A673 (cell line): Measurements from ENCODE around the gene MAN1C1. TPM values are rescaled to one million over a fixed set of nuclear protein-coding genes. Genes with fewer than 3 reads are reported as not detected.

Experiments used
- Bru-seq: library from RNA; stranded (reverse); fragments of 400-500 nt; gene quantifications from one replicate; lab custom pipeline; 2021; lab: Mats Ljungman, UMichigan
- BruChase-seq, 2 experiments: library from RNA; stranded (reverse); fragments of 400-500 nt; gene quantifications; one replicate each; lab custom pipeline; 2021; lab: Mats Ljungman, UMichigan
- BruUV-seq: library from RNA; stranded (reverse); fragments of 400-500 nt; replicated peaks from 2 replicates; lab custom pipeline; 2021; lab: Mats Ljungman, UMichigan
- CTCF ChIA-PET: fragments of 300-600 bp; sonication (Branson Sonifier 250); formaldehyde crosslinking; loops from one replicate; lab custom pipeline; 2022; ENCODE audit warnings: antibody characterized with exemption; lab: Charles Lee
- POLR2A ChIA-PET: fragments of 300-600 bp; sonication (Branson Sonifier 250); formaldehyde crosslinking; loops from one replicate; lab custom pipeline; 2022; ENCODE audit warnings: antibody characterized with exemption; ENCODE audit not compliant: low non-redundant PET; lab: Charles Lee
- DNase-seq: peaks from one replicate; pipeline ENCODE4 v3.0.0-alpha.2; 2015; ENCODE audit warnings: low spot score
- H3K27ac ChIP-seq: fragments of 200-600 bp; sonication (generic); 2 replicates; pipeline ENCODE4 v1.5.1; 2016; ENCODE audit warnings: mixed run types, low read depth, mild to moderate bottlenecking, mixed read lengths, antibody characterized with exemption, low read length; ENCODE audit not compliant: poor library complexity, severe bottlenecking
- H3K27me3 ChIP-seq: fragments of 200-600 bp; sonication (generic); replicated peaks from 2 replicates; pipeline ENCODE4 v1.6.1; 2017; ENCODE audit warnings: mixed run types, low read depth, mild to moderate bottlenecking, mixed read lengths, antibody characterized with exemption, low read length; ENCODE audit not compliant: insufficient read depth, poor library complexity
- H3K36me3 ChIP-seq: fragments of 200-600 bp; sonication (generic); 2 replicates; pipeline ENCODE4 v1.6.1; 2016; ENCODE audit warnings: mixed run types, mild to moderate bottlenecking, mixed read lengths, antibody characterized with exemption, low read length; ENCODE audit not compliant: insufficient read depth, poor library complexity, severe bottlenecking
- H3K4me1 ChIP-seq: fragments of 200-600 bp; sonication (generic); 2 replicates; pipeline ENCODE4 v1.6.1; 2017; ENCODE audit warnings: mixed run types, mild to moderate bottlenecking, mixed read lengths, antibody characterized with exemption, low read length; ENCODE audit not compliant: insufficient read depth, poor library complexity, severe bottlenecking
- H3K4me3 ChIP-seq: fragments of 200-600 bp; sonication (generic); 2 replicates; pipeline ENCODE4 v1.5.1; 2016; ENCODE audit warnings: low read depth, mixed run types, mild to moderate bottlenecking, mixed read lengths, low read length; ENCODE audit not compliant: poor library complexity, severe bottlenecking
- H3K9me3 ChIP-seq: fragments of 200-600 bp; sonication (generic); 2 replicates; pipeline ENCODE4 v1.6.1; 2016; ENCODE audit warnings: mixed run types, low read depth, mild to moderate bottlenecking, mixed read lengths, antibody characterized with exemption, low read length; ENCODE audit not compliant: poor library complexity, severe bottlenecking
- EZH2 ChIP-seq: fragments of 200-600 bp; sonication (generic); IDR thresholded peaks from 2 replicates; pipeline ENCODE4 v1.6.1; 2017; ENCODE audit warnings: borderline replicate concordance, low read depth, mild to moderate bottlenecking, mixed read lengths, antibody characterized with exemption, low read length; ENCODE audit not compliant: poor library complexity, severe bottlenecking
- intact Hi-C: fragments of 100-400 bp; cut with micrococcal nuclease; formaldehyde crosslinking; loops from one replicate; pipeline ENCODE4 v1.10.0; 2022; ENCODE audit not compliant: unreplicated experiment
- long read RNA-seq: library from polyadenylated mRNA; stranded (forward); transcript quantifications from one replicate; pipeline ENCODE4 v2.0.0, GENCODE V29; 2022
- total RNA-seq: library from RNA; stranded (reverse); gene quantifications from 2 replicates; pipeline ENCODE4 v1.2.3, GENCODE V29; 2021
- TF ChIP-seq, protein P1 (sequence below): fragments of 300-800, 200-600 bp; sonication (generic); conservative IDR thresholded peaks from 2 replicates; pipeline ENCODE4 v1.5.1; 2017; ENCODE audit warnings: low read depth, mild to moderate bottlenecking, antibody characterized with exemption, low read length, moderate library complexity, mixed read lengths

Gene MAN1C1
- total RNA-seq = 0.21 and 0.22 TPM in 2 replicates
- percentile 18 among the genes with signal in this experiment for Bru-seq, nascent RNA
- BruChase-seq, experiment 1, labeled RNA remaining after a 2-hour chase = percentile 19 among the genes with signal in this experiment
- percentile 20 among the genes with signal in this experiment for BruChase-seq, experiment 2, labeled RNA remaining after a 6-hour chase
- long read RNA-seq, full-length matches to known transcripts = 1 of 1 reads
- long read RNA-seq, partial matches to known transcripts = 0 of 1 reads
- long read RNA-seq, other reads (novel, unspliced or antisense) = 0 of 1 reads

GRCh38 chr1:25616095-25616986, at the start of gene MAN1C1:
MAN1C1 (plus strand) TSS chr1:25616791; CDS start chr1:25617798, 1,007 bp downstream.
- ChIA-PET CTCF (no interaction called here), POLR2A (no interaction called here)
- intact Hi-C loops = loop anchor here (5.0 kb wide), 1 partner anchor 196 kb away; no protein-coding TSS in a partner anchor

GRCh38 chr1:25567710-25568089, 48.9 kb upstream of the MAN1C1 start:
- TF ChIP-seq, protein P1, sequence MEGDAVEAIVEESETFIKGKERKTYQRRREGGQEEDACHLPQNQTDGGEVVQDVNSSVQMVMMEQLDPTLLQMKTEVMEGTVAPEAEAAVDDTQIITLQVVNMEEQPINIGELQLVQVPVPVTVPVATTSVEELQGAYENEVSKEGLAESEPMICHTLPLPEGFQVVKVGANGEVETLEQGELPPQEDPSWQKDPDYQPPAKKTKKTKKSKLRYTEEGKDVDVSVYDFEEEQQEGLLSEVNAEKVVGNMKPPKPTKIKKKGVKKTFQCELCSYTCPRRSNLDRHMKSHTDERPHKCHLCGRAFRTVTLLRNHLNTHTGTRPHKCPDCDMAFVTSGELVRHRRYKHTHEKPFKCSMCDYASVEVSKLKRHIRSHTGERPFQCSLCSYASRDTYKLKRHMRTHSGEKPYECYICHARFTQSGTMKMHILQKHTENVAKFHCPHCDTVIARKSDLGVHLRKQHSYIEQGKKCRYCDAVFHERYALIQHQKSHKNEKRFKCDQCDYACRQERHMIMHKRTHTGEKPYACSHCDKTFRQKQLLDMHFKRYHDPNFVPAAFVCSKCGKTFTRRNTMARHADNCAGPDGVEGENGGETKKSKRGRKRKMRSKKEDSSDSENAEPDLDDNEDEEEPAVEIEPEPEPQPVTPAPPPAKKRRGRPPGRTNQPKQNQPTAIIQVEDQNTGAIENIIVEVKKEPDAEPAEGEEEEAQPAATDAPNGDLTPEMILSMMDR = no peak
- TF ChIP-seq EZH2 = no peak
- no peak for DNase-seq
- no peak overlapping the region for H3K4me3 ChIP-seq
- peaks cover 2% of the 10 kb centered on the region for H3K4me1 ChIP-seq
- intact Hi-C loops = no loop called here
- POLR2A ChIA-PET = no interaction called here
- BruUV-seq = no TSS peak
- no peak overlapping the region for H3K27ac ChIP-seq
- H3K9me3 ChIP-seq = no peaks in the 10 kb centered on the region
- no peaks in the 10 kb centered on the region for H3K27me3 ChIP-seq
- CTCF ChIA-PET = no interaction called here
- no peaks in the 10 kb centered on the region for H3K36me3 ChIP-seq

More at GRCh38 chr1:25616095-25616986, at the start of gene MAN1C1:
- H3K27ac ChIP-seq = no peak within 1 kb of the TSS
- H3K27me3 ChIP-seq = peaks cover 58% of the 10 kb centered on the region
- DNase-seq = peak; percentile 79
- peak within 1 kb of the TSS; percentile 57 for H3K4me3 ChIP-seq
- BruUV-seq = no TSS peak
- H3K9me3 ChIP-seq = no peaks in the 10 kb centered on the region
- TF ChIP-seq EZH2 = no peak
- TF ChIP-seq, protein P1 = no peak
- no peaks in the 10 kb centered on the region for H3K36me3 ChIP-seq
- H3K4me1 ChIP-seq = peaks cover 12% of the 10 kb centered on the region

DNA sequence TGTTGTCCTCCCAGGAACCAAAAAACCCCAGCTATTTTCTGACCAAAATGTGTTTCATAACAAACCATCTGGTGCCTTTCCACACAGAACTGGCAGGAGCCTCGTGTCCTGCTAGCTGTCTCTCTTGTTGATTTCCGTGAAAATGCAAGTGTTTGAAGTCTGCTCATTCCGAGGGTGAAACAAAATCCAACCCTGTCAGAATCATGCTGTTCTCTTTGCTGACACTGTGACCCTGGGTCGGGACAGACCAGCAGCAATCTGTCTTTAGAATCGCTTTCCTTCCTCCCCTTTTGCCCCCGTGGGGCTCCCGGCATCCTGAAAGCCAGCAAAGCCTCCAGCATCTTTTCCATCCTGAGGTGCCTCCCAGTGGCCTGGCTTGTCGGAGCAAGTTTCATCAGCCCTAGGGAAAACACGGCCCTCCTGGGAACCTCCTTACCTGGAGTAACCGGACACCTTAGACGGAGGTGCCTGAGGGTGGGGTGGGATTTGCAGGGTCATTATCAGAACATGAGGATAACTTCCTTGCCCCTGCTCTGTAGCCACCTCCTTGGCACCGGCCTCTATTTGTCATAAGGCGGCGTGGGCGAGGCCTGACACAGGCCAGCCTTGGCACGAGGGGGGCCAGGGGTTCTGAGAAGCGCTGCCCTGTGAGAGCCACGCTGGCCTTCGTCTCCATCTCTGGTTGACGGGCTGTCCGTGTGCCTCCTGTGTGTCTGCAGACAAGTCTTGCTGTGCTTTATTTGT, 48.3 kb upstream of the MAN1C1 start:
- POLR2A ChIA-PET = no interaction called here
- H3K36me3 ChIP-seq = no peaks in the 10 kb centered on the region
- CTCF ChIA-PET = no interaction called here
- TF ChIP-seq, protein P1 = no peak
- TF ChIP-seq EZH2 = no peak
- BruUV-seq = no TSS peak
- no peaks in the 10 kb centered on the region for H3K9me3 ChIP-seq
- intact Hi-C loops = no loop called here
- DNase-seq = no peak
- H3K27me3 ChIP-seq = no peaks in the 10 kb centered on the region
- H3K4me3 ChIP-seq = no peak overlapping the region
- H3K4me1 ChIP-seq = peaks cover 2% of the 10 kb centered on the region
- H3K27ac ChIP-seq = no peak overlapping the region
